GM19452 (cell line): ENCODE results near the gene EXT2.

Experiments
- ATAC-seq: cut with Tn5 transposase; IDR thresholded peaks from one replicate; pipeline ENCODE4 v1.9.1; 2021; ENCODE audit not compliant: unreplicated experiment

EXT2 gene

GRCh38 chr11:44264438-44264749 is 168.9 kb downstream of the EXT2 start:
- no peak for ATAC-seq

- ATAC-seq: no peak
These were observed 169.3 kb downstream of the EXT2 start for GRCh38 chr11:44264761-44265160.

GRCh38 chr11:44266056-44266780 is 170.7 kb downstream of the EXT2 start:
- no peak for ATAC-seq

- no peak for ATAC-seq
These were observed 171.7 kb downstream of the EXT2 start for GRCh38 chr11:44267006-44267749.

GRCh38 chr11:44267750-44268613 is 172.5 kb downstream of the EXT2 start:
- no peak for ATAC-seq

GRCh38 chr11:44268614-44269080 is 173.2 kb downstream of the EXT2 start:
- no peak for ATAC-seq

GRCh38 chr11:44269369-44270351 is 174.2 kb downstream of the EXT2 start:
- no peak for ATAC-seq

- no peak for ATAC-seq
These were observed 175.2 kb downstream of the EXT2 start for GRCh38 chr11:44270403-44271273.

- no peak for ATAC-seq
These were observed 175.8 kb downstream of the EXT2 start for GRCh38 chr11:44271286-44271685.

- ATAC-seq: no peak
These were observed 178.9 kb downstream of the EXT2 start for GRCh38 chr11:44274404-44274803.

GRCh38 chr11:44275241-44275640 is 179.8 kb downstream of the EXT2 start:
- no peak for ATAC-seq

- ATAC-seq: no peak
These were observed 180.6 kb downstream of the EXT2 start for GRCh38 chr11:44275961-44276550.

GRCh38 chr11:44277196-44278090 is 182.0 kb downstream of the EXT2 start:
- no peak for ATAC-seq

GRCh38 chr11:44279483-44279882 is 184.0 kb downstream of the EXT2 start:
- no peak for ATAC-seq

GRCh38 chr11:44280257-44280656 is 184.8 kb downstream of the EXT2 start:
- no peak for ATAC-seq

- ATAC-seq: no peak
These were observed 185.7 kb downstream of the EXT2 start for GRCh38 chr11:44281151-44281550.

- ATAC-seq: no peak
These were observed 187.1 kb downstream of the EXT2 start for GRCh38 chr11:44282620-44283019.

GRCh38 chr11:44285756-44286155 is 190.3 kb downstream of the EXT2 start:
- no peak for ATAC-seq
